ENCODE measurements around the gene ANTXR2. TPM values are rescaled to one million over a fixed set of nuclear protein-coding genes. Genes with fewer than 3 reads are reported as not detected.

Gene ANTXR2
- total and polyA plus RNA-seq, 2 of the 8 experiments (the other 6 are each of a cell fraction or from before 2014, with no cell fraction given), result 1.1 to 7.5 TPM

GRCh38 chr4:79947386-79947785 is 125.6 kb downstream of the ANTXR2 start:
- POLR2A ChIA-PET (ENCODE audit: partially characterized antibody), result no interaction called here
- Histone ChIP-seq H3K4me2 (ENCODE audit: insufficient read depth in 1 of 2, low read depth in 2 of 2, low read length in 2 of 2) (no peak overlapping the region), H2BK5ac (ENCODE audit: low read depth, low read length) (no peak overlapping the region), H3K27ac (ENCODE audit: low read depth, low read length) (no peak overlapping the region), H3K9ac (replicated peaks in 1 of 4; ENCODE audit: extremely low read depth in 1 of 4, low read depth in 3 of 4, low read length in 3 of 4) (no peak overlapping the region), H3K4ac (replicated peaks; ENCODE audit: insufficient read length, low read depth, low read length) (no peak overlapping the region), H3K23ac (ENCODE audit: insufficient read length) (no peak overlapping the region), H3K27me3 (replicated peaks in 1 of 4; ENCODE audit: control insufficient read depth in 3 of 4, extremely low read depth in 1 of 4, insufficient read depth in 3 of 4, low read length in 3 of 4) (no peaks in the 10 kb centered on the region), H3K56ac (replicated peaks; ENCODE audit: insufficient read length, low read depth, low read length) (no peak overlapping the region), H2BK20ac (ENCODE audit: low read length) (no peak overlapping the region), H2BK12ac (ENCODE audit: low read depth, low read length) (no peak overlapping the region), H4K91ac (replicated peaks; ENCODE audit: insufficient read length, low read length) (no peak overlapping the region), H2AFZ (ENCODE audit: low read length) (no peak overlapping the region), H3K18ac (ENCODE audit: extremely low read depth, low read length) (no peak overlapping the region), H3K4me3 (ENCODE audit: extremely low read depth in 1 of 4, insufficient read depth in 2 of 4, low read depth in 3 of 4, low read length in 4 of 4) (no peak overlapping the region), H2AK5ac (ENCODE audit: low read depth, low read length) (no peak overlapping the region), H3K36me3 (ENCODE audit: control insufficient read depth in 2 of 4, insufficient read depth in 4 of 4, low read length in 3 of 4) (no peaks in the 10 kb centered on the region), H3K4me1 (replicated peaks in 1 of 4; ENCODE audit: control insufficient read depth in 3 of 4, insufficient read depth in 4 of 4, low read length in 3 of 4) (no peaks in the 10 kb centered on the region), H3K79me1 (ENCODE audit: low read depth, low read length) (no peaks in the 10 kb centered on the region), H4K20me1 (replicated peaks in 1 of 2; ENCODE audit: control insufficient read depth in 1 of 2, insufficient read depth in 2 of 2, low read length in 2 of 2) (no peaks in the 10 kb centered on the region), H2BK15ac (ENCODE audit: low read length) (no peak overlapping the region), H2BK120ac (replicated peaks; ENCODE audit: low read depth, low read length) (no peak overlapping the region), H3K14ac (ENCODE audit: insufficient read length) (no peak overlapping the region), H3K9me3 (ENCODE audit: insufficient read depth in 2 of 2, low read depth in 1 of 2, low read length in 1 of 2) (no peaks in the 10 kb centered on the region), H4K5ac (ENCODE audit: insufficient read length, low read depth, low read length) (no peak overlapping the region), H4K8ac (ENCODE audit: extremely low read depth, insufficient read depth, low read length) (no peak overlapping the region), H3K79me2 (ENCODE audit: control insufficient read depth in 1 of 2, insufficient read depth in 2 of 2, low read length in 2 of 2) (no peaks in the 10 kb centered on the region), H3K23me2 (ENCODE audit: low read depth, low read length) (no peaks in the 10 kb centered on the region)
- no peak for FAIRE-seq
- 94% methylated on average over 1 of the region's 1 CpG; no CpG with 5 or more reads in 1 of the 2 experiments for WGBS, 2 experiments (ENCODE audit: extremely low coverage in 1 of 2, insufficient coverage in 1 of 2, insufficient read length in 1 of 2, insufficient replicate concordance in 2 of 2, low coverage in 1 of 2, low lambda C conversion rate in 2 of 2, missing lambda C conversion rate in 1 of 2)
- CTCF ChIA-PET (ENCODE audit: partially characterized antibody), result interaction anchor here (0.7 to 0.9 kb wide), 2 partner anchors 273 to 906 kb away, joined by 3 read pairs; no protein-coding TSS in a partner anchor
- DNase-seq (ENCODE audit: low read depth in 1 of 2, low spot score in 2 of 2), result no peak
- TF ChIP-seq EZH2 (IDR thresholded peaks at IDR 0.05; ENCODE audit: low read depth, low read length, severe bottlenecking) (no peak), HDAC2 (IDR thresholded peaks at IDR 0.05; ENCODE audit: borderline replicate concordance in 1 of 2, low read depth in 2 of 2, low read length in 2 of 2) (no peak), YY1 (IDR thresholded peaks at IDR 0.05; ENCODE audit: low read depth, low read length) (no peak), RNF2 (IDR thresholded peaks at IDR 0.05; ENCODE audit: borderline replicate concordance, low read depth, low read length, missing control alignments, poor library complexity, severe bottlenecking) (no peak), SIRT6 (IDR thresholded peaks at IDR 0.05; ENCODE audit: low read length) (no peak)

Measured in H1 (cell line).